Suprapubic skin (tissue), 4 donors: ENCODE results near the gene DIPK1A.

Source experiments
- CTCF ChIP-seq, 2 donors: fragments of 200-600 bp in 1 of 2; fragments of 450-650 bp in 1 of 2; sonication (generic) in 1 of 2; IDR thresholded peaks; one replicate each; pipeline ENCODE4 v1.5.1; 2016 to 2019; ENCODE audit warnings: antibody characterized with exemption in 2 of 2, mild to moderate bottlenecking in 1 of 2, moderate library complexity in 1 of 2
- EP300 ChIP-seq: sonication (generic); formaldehyde crosslinking; IDR thresholded peaks from one replicate; pipeline ENCODE4 v1.6.1; 2017; ENCODE audit warnings: antibody characterized with exemption
- POLR2A ChIP-seq, 2 donors: fragments of 450-650 bp; IDR thresholded peaks; one replicate each; pipeline ENCODE4 v1.6.1; 2017; ENCODE audit warnings: antibody characterized with exemption in 2 of 2, mild to moderate bottlenecking in 2 of 2, moderate library complexity in 2 of 2
- POLR2AphosphoS5 ChIP-seq, 3 donors: sonication (generic); formaldehyde crosslinking; IDR thresholded peaks; one replicate each; pipeline ENCODE4 v1.6.1; 2017; ENCODE audit warnings: antibody characterized with exemption in 3 of 3

GRCh38 chr1:92903765-92904164 is 57.5 kb downstream of the DIPK1A start:
- TF ChIP-seq POLR2AphosphoS5 (IDR thresholded peaks at IDR 0.05) (no peak), CTCF (IDR thresholded peaks at IDR 0.05) (no peak), POLR2A (IDR thresholded peaks at IDR 0.05) (no peak), EP300 (no peak)
